Motor neuron (in vitro differentiated cells): ENCODE results near the gene EGFL7. TPM values are rescaled to one million over a fixed set of nuclear protein-coding genes. Genes with fewer than 3 reads are reported as not detected.

ENCODE experiments used
- ATAC-seq, 8 experiments: fragments of 200-7000 bp; cut with Tn5 transposase; replicated peaks in 6 of 8; 2 replicates each; pipeline ENCODE4 v1.8.0; 2021; ENCODE audit warnings: mild to moderate bottlenecking in 8 of 8, moderate library complexity in 8 of 8
- H3K27ac ChIP-seq, 2 donors: fragments of 250-450 bp; sonication (Bioruptor Pico); 2 replicates each; pipeline ENCODE4 v1.9.0; 2021; ENCODE audit warnings: antibody characterized with exemption in 2 of 2, mild to moderate bottlenecking in 2 of 2, moderate library complexity in 1 of 2
- H3K4me1 ChIP-seq, 2 donors: fragments of 250-450 bp; sonication (Bioruptor Pico); replicated peaks in 1 of 2; 2 replicates each; pipeline ENCODE4 v1.6.1; 2021; ENCODE audit warnings: antibody characterized with exemption in 2 of 2, mild to moderate bottlenecking in 2 of 2, moderate library complexity in 1 of 2
- H3K4me3 ChIP-seq, 5 donors: fragments of 250-450 bp; sonication (Bioruptor Pico); 2 replicates each; pipeline ENCODE4 v1.9.0; 2021; ENCODE audit warnings: antibody characterized with exemption in 5 of 5, mild to moderate bottlenecking in 5 of 5, moderate library complexity in 4 of 5
- whole genome bisulfite sequencing, 10 experiments: fragments of 450-650 bp; shearing (Covaris generic); methylation state at CpG; one replicate each; pipeline ENCODE4 v1.0.0; 2022; 5-methylcytosine and 5-hydroxymethylcytosine counted together
- in situ Hi-C, 9 experiments: fragments of 400-800 bp; cut with MboI; loops; one replicate each; pipeline ENCODE4 v1.15.0; 2021; ENCODE audit warnings: low sequenced_read_pairs in 9 of 9, low pct_unique_long_range_greater_than_20kb in 2 of 9; ENCODE audit not compliant: unreplicated experiment in 9 of 9
- total RNA-seq, 8 experiments: library from RNA; unstranded; fragments of 300-600 nt; gene quantifications; 2 replicates each; pipeline versions ENCODE4 v1.2.3 to v1.2.4, GENCODE V29; 2022

Gene EGFL7
- total RNA-seq, 8 experiments from 2014 or later: 0.50 to 21.9 (median 4.7) TPM

GRCh38 chr9:136694163-136694871 lies 31.6 kb downstream of the EGFL7 start:
- Histone ChIP-seq H3K4me1 (peaks cover 15 to 47% of the 10 kb centered on the region in 2 donors), H3K4me3 (no peak overlapping the region), H3K27ac (no peak overlapping the region)
- ATAC-seq: peak; percentile 46 to 92 (median 56)
- in situ Hi-C loops: no loop called here
- 18 to 40% (median 30%) methylated on average over 1 to 8 of the region's 32 CpGs; no CpG with 5 or more reads in 6 of the 10 experiments for WGBS, 10 experiments

- ATAC-seq: no peak
- Histone ChIP-seq H3K4me1 (peaks cover 15 to 47% of the 10 kb centered on the region in 2 donors), H3K4me3 (no peak overlapping the region), H3K27ac (no peak overlapping the region)
- in situ Hi-C loops: no loop called here
- 50 to 100% (median 85%) methylated on average over 1 to 4 of the region's 11 CpGs; no CpG with 5 or more reads in 5 of the 10 experiments for WGBS, 10 experiments
Measured at GRCh38 chr9:136694872-136695247, 32.1 kb downstream of the EGFL7 start.

- 33 to 100% (median 88%) methylated on average over 1 to 8 of the region's 10 CpGs; no CpG with 5 or more reads in 5 of the 10 experiments for WGBS, 10 experiments
- Histone ChIP-seq H3K4me1 (peaks cover 15 to 47% of the 10 kb centered on the region in 2 donors), H3K27ac (no peak overlapping the region), H3K4me3 (no peak overlapping the region)
- in situ Hi-C loops: no loop called here
- peak in 1 of 8 experiments; percentile 21 for ATAC-seq
Measured at GRCh38 chr9:136695435-136695895, 32.7 kb downstream of the EGFL7 start.

- peak in 2 of 8 experiments; percentile 0 for ATAC-seq
Measured at GRCh38 chr9:136695955-136696354, 33.2 kb downstream of the EGFL7 start.

GRCh38 chr9:136696502-136696901 lies 33.8 kb downstream of the EGFL7 start:
- in situ Hi-C loops: no loop called here
- ATAC-seq: peak in 4 of 8 experiments; percentile 9 to 40 (median 24)
- 80% methylated on average over 2 of the region's 9 CpGs; no CpG with 5 or more reads in 9 of the 10 experiments for WGBS, 10 experiments

More at GRCh38 chr9:136695955-136696354, 33.2 kb downstream of the EGFL7 start:
- in situ Hi-C loops: no loop called here
- Histone ChIP-seq H3K27ac (no peak overlapping the region), H3K4me3 (no peak overlapping the region), H3K4me1 (peaks cover 15 to 49% of the 10 kb centered on the region in 2 donors)
- 87% methylated on average over 3 of the region's 23 CpGs; no CpG with 5 or more reads in 9 of the 10 experiments for WGBS, 10 experiments

GRCh38 chr9:136697146-136697820 lies 34.6 kb downstream of the EGFL7 start:
- Histone ChIP-seq H3K27ac (peak overlapping the region in 1 of 2 donors; percentile 9), H3K4me1 (peaks cover 15 to 39% of the 10 kb centered on the region in 2 donors), H3K4me3 (no peak overlapping the region)
- in situ Hi-C loops: no loop called here
- ATAC-seq: peak in 5 of 8 experiments; percentile 2 to 51 (median 35)
- 72 to 80% methylated on average over 2 to 3 of the region's 23 CpGs; no CpG with 5 or more reads in 8 of the 10 experiments for WGBS, 10 experiments

More at GRCh38 chr9:136696502-136696901, 33.8 kb downstream of the EGFL7 start:
- Histone ChIP-seq H3K27ac (peak overlapping the region in 1 of 2 donors; percentile 53), H3K4me1 (peaks cover 15 to 47% of the 10 kb centered on the region in 2 donors), H3K4me3 (no peak overlapping the region)

GRCh38 chr9:136697821-136698526 lies 35.3 kb downstream of the EGFL7 start:
- 18 to 89% (median 67%) methylated on average over 2 to 10 of the region's 20 CpGs; no CpG with 5 or more reads in 1 of the 10 experiments for WGBS, 10 experiments

GRCh38 chr9:136698635-136699246 lies 36.0 kb downstream of the EGFL7 start:
- H3K27ac ChIP-seq: no peak overlapping the region
- H3K4me1 ChIP-seq: peaks cover 15 to 44% of the 10 kb centered on the region in 2 donors
- no peak for ATAC-seq
- 20 to 88% (median 71%) methylated on average over 1 to 10 of the region's 11 CpGs; no CpG with 5 or more reads in 3 of the 10 experiments for WGBS, 10 experiments
- no peak overlapping the region for H3K4me3 ChIP-seq
- in situ Hi-C loops: no loop called here

More at GRCh38 chr9:136697821-136698526, 35.3 kb downstream of the EGFL7 start:
- Histone ChIP-seq H3K4me3 (no peak overlapping the region), H3K4me1 (peaks cover 15 to 39% of the 10 kb centered on the region in 2 donors), H3K27ac (peak overlapping the region in 1 of 2 donors; percentile 9)
- in situ Hi-C loops: no loop called here
- ATAC-seq: no peak

GRCh38 chr9:136700304-136700703 lies 37.6 kb downstream of the EGFL7 start:
- WGBS, 10 experiments: 17 to 93% (median 78%) methylated on average over 1 to 5 of the region's 13 CpGs; no CpG with 5 or more reads in 3 of the 10 experiments
- no peak for ATAC-seq
- in situ Hi-C loops: no loop called here
- Histone ChIP-seq H3K4me3 (no peak overlapping the region), H3K4me1 (peaks cover 15 to 37% of the 10 kb centered on the region in 2 donors), H3K27ac (no peak overlapping the region)

GRCh38 chr9:136700959-136701667 lies 38.4 kb downstream of the EGFL7 start:
- peak in 5 of 8 experiments; percentile 6 to 36 (median 9) for ATAC-seq
- Histone ChIP-seq H3K4me1 (peaks cover 13 to 34% of the 10 kb centered on the region in 2 donors), H3K27ac (no peak overlapping the region), H3K4me3 (no peak overlapping the region)
- WGBS, 10 experiments: 30 to 80% (median 50%) methylated on average over 1 to 17 of the region's 38 CpGs; no CpG with 5 or more reads in 3 of the 10 experiments
- in situ Hi-C loops: no loop called here

GRCh38 chr9:136701668-136702053 lies 38.9 kb downstream of the EGFL7 start:
- H3K4me1 ChIP-seq: peaks cover 9 to 29% of the 10 kb centered on the region in 2 donors
- no peak overlapping the region for H3K4me3 ChIP-seq
- WGBS, 10 experiments: 0 to 40% methylated on average over 1 to 2 of the region's 10 CpGs; no CpG with 5 or more reads in 8 of the 10 experiments
- peak in 2 of 8 experiments; percentile 8 to 17 for ATAC-seq
- no peak overlapping the region for H3K27ac ChIP-seq
- in situ Hi-C loops: no loop called here
